ENCODE results near the gene COPG2. TPM values are rescaled to one million over a fixed set of nuclear protein-coding genes. Genes with fewer than 3 reads are reported as not detected.
"Not testable (repeated sequence)": the region's sequence is repeated elsewhere in the genome, so short reads cannot be mapped to it uniquely, and the experiment has no call there.

Gene COPG2
- total RNA-seq, 2 experiments from 2014 or later = 11.2 to 12.0 TPM

GRCh38 chr7:130529417-130529816, 139.1 kb downstream of the COPG2 start:
- Mint-ChIP-seq H3K27me3 (no peaks in the 10 kb centered on the region), H3K4me1 (no peaks in the 10 kb centered on the region), H3K27ac (no peak overlapping the region), H3K4me3 (no peak overlapping the region), H3K9me3 (no peaks in the 10 kb centered on the region), H3K36me3 (ENCODE audit: low read depth) (no peaks in the 10 kb centered on the region)
- ChIA-PET CTCF (no interaction called here), POLR2A (no interaction called here)
- DNase-seq = no peak

GRCh38 chr7:130527752-130528355, 140.7 kb downstream of the COPG2 start:
- peak overlapping the region; percentile 20 for H3K27ac Mint-ChIP-seq
- H3K4me1 Mint-ChIP-seq, POLR2A ChIA-PET: not testable (repeated sequence)

GRCh38 chr7:130524628-130525027, 143.9 kb downstream of the COPG2 start:
- CTCF ChIA-PET = no interaction called here
- no peak for DNase-seq
- H3K4me1 Mint-ChIP-seq = no peaks in the 10 kb centered on the region
- POLR2A ChIA-PET = no interaction called here
- no peaks in the 10 kb centered on the region for H3K27me3 Mint-ChIP-seq
- no peak overlapping the region for H3K27ac Mint-ChIP-seq
- H3K9me3 Mint-ChIP-seq = no peaks in the 10 kb centered on the region
- no peaks in the 10 kb centered on the region for H3K36me3 Mint-ChIP-seq (ENCODE audit: low read depth)
- H3K4me3 Mint-ChIP-seq = no peak overlapping the region

More at GRCh38 chr7:130527752-130528355, 140.7 kb downstream of the COPG2 start:
- H3K9me3 Mint-ChIP-seq; H3K27me3 Mint-ChIP-seq; H3K4me3 Mint-ChIP-seq; CTCF ChIA-PET; H3K36me3 Mint-ChIP-seq (ENCODE audit: low read depth); DNase-seq: not testable (repeated sequence)

- H3K36me3 Mint-ChIP-seq (ENCODE audit: low read depth); POLR2A ChIA-PET; H3K27me3 Mint-ChIP-seq; H3K27ac Mint-ChIP-seq; H3K4me1 Mint-ChIP-seq; H3K9me3 Mint-ChIP-seq; H3K4me3 Mint-ChIP-seq; DNase-seq; CTCF ChIA-PET: not testable (repeated sequence)
Measured at GRCh38 chr7:130523519-130524125, 144.9 kb downstream of the COPG2 start.

- Mint-ChIP-seq H3K4me1 (no peaks in the 10 kb centered on the region), H3K27me3 (no peaks in the 10 kb centered on the region), H3K4me3 (no peak overlapping the region), H3K27ac (no peak overlapping the region), H3K36me3 (ENCODE audit: low read depth) (no peaks in the 10 kb centered on the region), H3K9me3 (no peaks in the 10 kb centered on the region)
- ChIA-PET CTCF (no interaction called here), POLR2A (no interaction called here)
- no peak for DNase-seq
Measured at GRCh38 chr7:130521258-130521951, 147.1 kb downstream of the COPG2 start.

- no peaks in the 10 kb centered on the region for H3K4me1 Mint-ChIP-seq
- H3K4me3 Mint-ChIP-seq = no peak overlapping the region
- no peaks in the 10 kb centered on the region for H3K36me3 Mint-ChIP-seq (ENCODE audit: low read depth)
- no peaks in the 10 kb centered on the region for H3K9me3 Mint-ChIP-seq
- ChIA-PET CTCF (no interaction called here), POLR2A (no interaction called here)
- no peaks in the 10 kb centered on the region for H3K27me3 Mint-ChIP-seq
- no peak overlapping the region for H3K27ac Mint-ChIP-seq
- DNase-seq = no peak
Measured at GRCh38 chr7:130515315-130516040, 153.1 kb downstream of the COPG2 start.

GRCh38 chr7:130513447-130513846, 155.1 kb downstream of the COPG2 start:
- no peak for DNase-seq
- H3K9me3 Mint-ChIP-seq = no peaks in the 10 kb centered on the region
- H3K36me3 Mint-ChIP-seq (ENCODE audit: low read depth) = no peaks in the 10 kb centered on the region
- POLR2A ChIA-PET = no interaction called here
- no peak overlapping the region for H3K27ac Mint-ChIP-seq
- no peaks in the 10 kb centered on the region for H3K4me1 Mint-ChIP-seq
- no peaks in the 10 kb centered on the region for H3K27me3 Mint-ChIP-seq
- CTCF ChIA-PET = no interaction called here
- no peak overlapping the region for H3K4me3 Mint-ChIP-seq

- POLR2A ChIA-PET; CTCF ChIA-PET; H3K9me3 Mint-ChIP-seq; DNase-seq; H3K27ac Mint-ChIP-seq; H3K36me3 Mint-ChIP-seq (ENCODE audit: low read depth); H3K4me3 Mint-ChIP-seq; H3K4me1 Mint-ChIP-seq; H3K27me3 Mint-ChIP-seq: not testable (repeated sequence)
Measured at GRCh38 chr7:130512038-130512437, 156.5 kb downstream of the COPG2 start.

- CTCF ChIA-PET = interaction anchor here (0.6 to 0.7 kb wide), 2 partner anchors 252 to 1543 kb away, joined by 3 to 5 read pairs; no protein-coding TSS in a partner anchor
Measured at GRCh38 chr7:130506358-130506757, 162.2 kb downstream of the COPG2 start.

GRCh38 chr7:130505753-130506152, 162.8 kb downstream of the COPG2 start:
- no peak overlapping the region for H3K27ac Mint-ChIP-seq
- H3K4me1 Mint-ChIP-seq = no peaks in the 10 kb centered on the region
- no peaks in the 10 kb centered on the region for H3K9me3 Mint-ChIP-seq
- peaks cover 6% of the 10 kb centered on the region for H3K36me3 Mint-ChIP-seq (ENCODE audit: low read depth)
- H3K27me3 Mint-ChIP-seq = no peaks in the 10 kb centered on the region
- H3K4me3 Mint-ChIP-seq = no peak overlapping the region
- DNase-seq = no peak
- ChIA-PET CTCF (interaction anchor here (0.6 to 2.0 kb wide), 2 partner anchors 19 to 1543 kb away, joined by 5 read pairs; no protein-coding TSS in a partner anchor), POLR2A (no interaction called here)

More at GRCh38 chr7:130506358-130506757, 162.2 kb downstream of the COPG2 start:
- H3K4me1 Mint-ChIP-seq = no peaks in the 10 kb centered on the region
- no peak overlapping the region for H3K4me3 Mint-ChIP-seq
- no peak overlapping the region for H3K27ac Mint-ChIP-seq
- POLR2A ChIA-PET = no interaction called here
- H3K36me3 Mint-ChIP-seq (ENCODE audit: low read depth) = peaks cover 6% of the 10 kb centered on the region
- H3K9me3 Mint-ChIP-seq = no peaks in the 10 kb centered on the region
- no peaks in the 10 kb centered on the region for H3K27me3 Mint-ChIP-seq
- DNase-seq = no peak

GRCh38 chr7:130500910-130501309, 167.6 kb downstream of the COPG2 start:
- no peaks in the 10 kb centered on the region for H3K36me3 Mint-ChIP-seq (ENCODE audit: low read depth)
- no peaks in the 10 kb centered on the region for H3K4me1 Mint-ChIP-seq
- CTCF ChIA-PET = no interaction called here
- no peaks in the 10 kb centered on the region for H3K27me3 Mint-ChIP-seq
- no peak overlapping the region for H3K4me3 Mint-ChIP-seq
- POLR2A ChIA-PET = no interaction called here
- H3K9me3 Mint-ChIP-seq = no peaks in the 10 kb centered on the region
- no peak overlapping the region for H3K27ac Mint-ChIP-seq
- DNase-seq = no peak

- CTCF ChIA-PET = no interaction called here
- Mint-ChIP-seq H3K27me3 (no peaks in the 10 kb centered on the region), H3K4me3 (no peak overlapping the region), H3K36me3 (ENCODE audit: low read depth) (no peaks in the 10 kb centered on the region), H3K9me3 (no peaks in the 10 kb centered on the region), H3K27ac (no peak overlapping the region), H3K4me1 (no peaks in the 10 kb centered on the region)
- POLR2A ChIA-PET = no interaction called here
- DNase-seq = no peak
Measured at GRCh38 chr7:130500463-130500862, 168.1 kb downstream of the COPG2 start.

- no peak for DNase-seq
- H3K4me3 Mint-ChIP-seq = no peak overlapping the region
- peaks cover 3% of the 10 kb centered on the region for H3K9me3 Mint-ChIP-seq
- peaks cover 5% of the 10 kb centered on the region for H3K4me1 Mint-ChIP-seq
- POLR2A ChIA-PET = no interaction called here
- CTCF ChIA-PET = no interaction called here
- no peak overlapping the region for H3K27ac Mint-ChIP-seq
- H3K27me3 Mint-ChIP-seq = peaks cover 46% of the 10 kb centered on the region
- H3K36me3 Mint-ChIP-seq (ENCODE audit: low read depth) = peaks cover 6% of the 10 kb centered on the region
Measured at GRCh38 chr7:130494431-130494858, 174.1 kb downstream of the COPG2 start.

All from activated CD4-positive, alpha-beta memory T cell treated with anti-CD3 and anti-CD28 coated beads, Interleukin-2, amount 10 ng/mL, durations not matched to agents 7 days and 5 days (primary cell).